Thyroid gland (tissue), 4 donors: ENCODE measurements around the gene PLIN5. TPM values are rescaled to one million over a fixed set of nuclear protein-coding genes. Genes with fewer than 3 reads are reported as not detected.

Experiments used
- DNase-seq, 2 donors: peaks; one replicate each; pipeline ENCODE4 v3.0.0-alpha.2; 2019
- H3K27ac ChIP-seq, 3 donors: fragments of 200-600 bp; sonication (generic); 1 replicate in 2 of 3; 2 replicates in 1 of 3; pipeline ENCODE4 v1.5.1; 2016 to 2019; ENCODE audit warnings: mild to moderate bottlenecking in 1 of 3, moderate library complexity in 1 of 3
- H3K27me3 ChIP-seq: fragments of 200-600 bp; sonication (generic); one replicate; pipeline ENCODE4 v1.5.1; 2019
- H3K36me3 ChIP-seq, 2 donors: fragments of 200-600 bp; sonication (generic); one replicate each; pipeline ENCODE4 v1.5.1; 2016 to 2019
- H3K4me1 ChIP-seq, 2 donors: fragments of 200-600 bp; sonication (generic); one replicate each; pipeline ENCODE4 v1.5.1; 2017 to 2019
- H3K4me3 ChIP-seq, 3 donors: fragments of 200-600 bp; sonication (generic); replicated peaks in 1 of 3; 1 replicate in 2 of 3; 2 replicates in 1 of 3; pipeline ENCODE4 v1.5.1; 2016; ENCODE audit warnings: mild to moderate bottlenecking in 1 of 3
- H3K9me3 ChIP-seq: fragments of 200-600 bp; sonication (generic); one replicate; pipeline ENCODE4 v1.5.1; 2017
- POLR2A ChIP-seq, 2 donors: fragments of 450-650 bp; IDR thresholded peaks; one replicate each; pipeline ENCODE4 v1.6.1; 2017; ENCODE audit warnings: antibody characterized with exemption in 2 of 2, mild to moderate bottlenecking in 2 of 2, moderate library complexity in 1 of 2
- whole genome bisulfite sequencing, 2 donors: methylation state at CpG; one replicate each; pipeline ENCODE4 v1.1.5; 2017; 5-methylcytosine and 5-hydroxymethylcytosine counted together
- intact Hi-C: fragments of 100-400 bp; cut with DNase I; formaldehyde crosslinking; loops from one replicate; pipeline ENCODE4 v1.15.1; 2023
- total RNA-seq, 4 donors: library from RNA; depleted of rRNA; stranded (reverse); fragments of >200 nt; gene quantifications; one replicate each; pipeline ENCODE4 v1.2.3, GENCODE V29; 2016
- TF ChIP-seq, protein P1 (sequence below), 6 experiments: fragments of 200-600 bp in 3 of 6; fragments of 450-650 bp in 3 of 6; sonication (generic) in 3 of 6; IDR thresholded peaks; one replicate each; pipeline ENCODE4 v1.5.1; 2016 to 2019; ENCODE audit warnings: antibody characterized with exemption in 6 of 6, mild to moderate bottlenecking in 2 of 6, inconsistent platforms in 1 of 6, moderate library complexity in 1 of 6

The PLIN5 gene
- total RNA-seq, 4 donors from 2014 or later, result 4.1 to 12.1 (median 7.8) TPM

DNA sequence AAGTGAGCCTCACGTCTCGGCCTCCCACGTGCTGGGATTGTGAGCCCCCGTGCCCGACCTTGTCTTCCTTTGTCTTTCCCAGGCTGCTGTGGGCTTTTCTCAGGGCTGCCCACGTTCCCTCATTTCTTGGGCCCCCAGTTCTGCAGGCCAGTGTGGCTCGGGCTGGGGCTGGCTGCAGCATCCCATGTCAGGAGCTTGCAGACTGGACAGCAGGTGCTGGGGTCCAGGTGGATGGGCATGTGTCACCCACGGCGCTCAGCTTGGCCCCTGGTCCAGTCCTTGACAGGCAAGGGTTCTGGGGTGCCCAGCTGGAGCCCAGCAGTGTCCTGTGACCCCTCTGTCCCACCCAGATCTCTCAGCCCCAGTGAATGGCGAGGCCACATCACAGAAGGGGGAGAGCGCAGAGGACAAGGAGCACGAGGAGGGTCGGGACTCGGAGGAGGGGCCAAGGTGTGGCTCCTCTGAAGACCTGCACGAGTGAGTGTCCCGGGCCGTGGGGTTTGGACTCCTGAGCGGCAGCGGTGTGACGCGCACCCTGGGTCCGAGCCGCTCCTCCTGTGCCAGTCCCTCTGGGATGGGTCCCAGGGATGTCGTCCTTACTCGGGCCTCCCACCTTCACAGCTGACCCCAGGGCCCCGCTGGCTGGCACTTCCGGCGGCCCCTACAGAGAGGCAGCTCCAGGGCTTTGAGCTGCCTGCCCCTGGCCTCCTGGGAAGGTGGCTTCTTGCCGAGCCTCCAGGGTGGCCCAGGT, 34.0 kb downstream of the PLIN5 start:
- no peaks in the 10 kb centered on the region for H3K4me1 ChIP-seq
- DNase-seq, result no peak
- H3K36me3 ChIP-seq, result peaks cover 48 to 56% of the 10 kb centered on the region in 2 donors
- intact Hi-C loops, result no loop called here
- no peak overlapping the region for H3K4me3 ChIP-seq
- TF ChIP-seq, protein P1, sequence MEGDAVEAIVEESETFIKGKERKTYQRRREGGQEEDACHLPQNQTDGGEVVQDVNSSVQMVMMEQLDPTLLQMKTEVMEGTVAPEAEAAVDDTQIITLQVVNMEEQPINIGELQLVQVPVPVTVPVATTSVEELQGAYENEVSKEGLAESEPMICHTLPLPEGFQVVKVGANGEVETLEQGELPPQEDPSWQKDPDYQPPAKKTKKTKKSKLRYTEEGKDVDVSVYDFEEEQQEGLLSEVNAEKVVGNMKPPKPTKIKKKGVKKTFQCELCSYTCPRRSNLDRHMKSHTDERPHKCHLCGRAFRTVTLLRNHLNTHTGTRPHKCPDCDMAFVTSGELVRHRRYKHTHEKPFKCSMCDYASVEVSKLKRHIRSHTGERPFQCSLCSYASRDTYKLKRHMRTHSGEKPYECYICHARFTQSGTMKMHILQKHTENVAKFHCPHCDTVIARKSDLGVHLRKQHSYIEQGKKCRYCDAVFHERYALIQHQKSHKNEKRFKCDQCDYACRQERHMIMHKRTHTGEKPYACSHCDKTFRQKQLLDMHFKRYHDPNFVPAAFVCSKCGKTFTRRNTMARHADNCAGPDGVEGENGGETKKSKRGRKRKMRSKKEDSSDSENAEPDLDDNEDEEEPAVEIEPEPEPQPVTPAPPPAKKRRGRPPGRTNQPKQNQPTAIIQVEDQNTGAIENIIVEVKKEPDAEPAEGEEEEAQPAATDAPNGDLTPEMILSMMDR (IDR thresholded peaks at IDR 0.05), result no peak
- TF ChIP-seq POLR2A (IDR thresholded peaks at IDR 0.05), result no peak
- 93 to 95% methylated on average over 15 to 17 of the region's 29 CpGs for WGBS, 2 donors
- H3K9me3 ChIP-seq, result no peaks in the 10 kb centered on the region
- H3K27me3 ChIP-seq, result no peaks in the 10 kb centered on the region
- H3K27ac ChIP-seq, result no peak overlapping the region

DNA sequence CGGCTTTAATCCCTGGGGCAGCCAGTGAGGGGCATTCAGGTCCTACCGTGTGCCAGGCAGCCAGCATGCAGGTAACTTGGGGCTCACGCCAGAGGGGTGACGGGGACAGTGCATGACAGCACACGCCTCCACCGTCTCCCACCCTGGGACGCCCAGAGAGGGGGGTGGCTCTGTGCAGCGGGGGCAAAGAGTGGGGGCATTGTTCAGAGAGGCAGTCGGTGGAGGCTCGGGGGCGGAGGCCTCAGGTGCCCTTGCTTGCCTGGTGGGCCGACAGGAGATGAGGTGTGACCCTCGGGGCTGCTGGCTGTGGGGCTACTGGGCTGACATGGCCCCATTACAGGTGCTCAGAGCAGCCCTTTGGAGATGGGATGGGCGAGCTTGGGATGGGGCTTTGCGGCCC, 35.2 kb downstream of the PLIN5 start:
- intact Hi-C loops, result no loop called here
- Histone ChIP-seq H3K27me3 (no peaks in the 10 kb centered on the region), H3K36me3 (peaks cover 48 to 61% of the 10 kb centered on the region in 2 donors), H3K4me1 (no peaks in the 10 kb centered on the region), H3K9me3 (no peaks in the 10 kb centered on the region), H3K4me3 (no peak overlapping the region), H3K27ac (no peak overlapping the region)
- TF ChIP-seq, protein P1 (IDR thresholded peaks at IDR 0.05), result no peak
- TF ChIP-seq POLR2A (IDR thresholded peaks at IDR 0.05), result no peak
- 87 to 95% methylated on average over 8 to 14 of the region's 15 CpGs for WGBS, 2 donors
- no peak for DNase-seq

DNA sequence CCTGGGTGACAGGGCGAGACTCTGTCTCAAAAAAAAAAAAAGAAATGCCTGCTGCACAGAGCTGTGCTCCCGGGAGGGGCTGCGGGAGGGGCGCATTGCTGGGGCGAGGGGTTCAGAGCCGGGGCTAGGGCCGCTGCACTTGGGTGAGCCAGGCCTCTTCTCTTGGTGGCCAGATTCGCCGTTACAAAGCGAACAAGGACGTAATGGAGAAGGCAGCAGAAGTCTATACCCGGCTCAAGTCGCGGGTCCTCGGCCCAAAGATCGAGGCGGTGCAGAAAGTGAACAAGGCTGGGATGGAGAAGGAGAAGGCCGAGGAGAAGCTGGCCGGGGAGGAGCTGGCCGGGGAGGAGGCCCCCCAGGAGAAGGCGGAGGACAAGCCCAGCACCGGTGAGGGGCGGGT, 35.7 kb downstream of the PLIN5 start:
- intact Hi-C loops, result no loop called here
- no peak overlapping the region for H3K4me3 ChIP-seq
- WGBS, 2 donors, result 95 to 96% methylated on average over 23 of the region's 23 CpGs
- no peak for DNase-seq
- H3K9me3 ChIP-seq, result no peaks in the 10 kb centered on the region
- no peaks in the 10 kb centered on the region for H3K27me3 ChIP-seq
- H3K27ac ChIP-seq, result no peak overlapping the region
- no peaks in the 10 kb centered on the region for H3K4me1 ChIP-seq
- TF ChIP-seq POLR2A (IDR thresholded peaks at IDR 0.05), result no peak
- TF ChIP-seq, protein P1 (IDR thresholded peaks at IDR 0.05), result no peak
- peaks cover 52 to 66% of the 10 kb centered on the region in 2 donors for H3K36me3 ChIP-seq

DNA sequence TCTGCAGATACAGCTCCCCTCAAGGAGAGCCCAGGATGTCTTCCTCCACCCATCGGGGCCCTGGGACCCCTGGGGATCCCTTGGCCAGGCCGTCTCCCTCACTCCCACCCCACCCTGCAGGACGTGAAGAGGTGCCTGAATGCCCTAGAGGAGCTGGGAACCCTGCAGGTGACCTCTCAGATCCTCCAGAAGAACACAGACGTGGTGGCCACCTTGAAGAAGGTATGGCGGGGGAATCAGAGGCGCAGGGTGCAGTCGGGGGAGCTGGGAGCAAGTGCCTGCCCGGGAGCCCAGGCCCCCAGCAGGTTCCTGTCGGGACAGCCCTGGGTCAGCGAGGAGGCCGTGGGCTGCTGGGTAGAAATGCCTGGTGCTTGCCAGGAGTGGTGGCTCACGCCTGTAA, 36.3 kb downstream of the PLIN5 start:
- DNase-seq, result no peak
- Histone ChIP-seq H3K27ac (no peak overlapping the region), H3K9me3 (no peaks in the 10 kb centered on the region), H3K27me3 (no peaks in the 10 kb centered on the region), H3K4me1 (no peaks in the 10 kb centered on the region), H3K4me3 (no peak overlapping the region), H3K36me3 (peaks cover 58 to 72% of the 10 kb centered on the region in 2 donors)
- intact Hi-C loops, result no loop called here
- TF ChIP-seq, protein P1 (IDR thresholded peaks at IDR 0.05), result no peak
- TF ChIP-seq POLR2A (IDR thresholded peaks at IDR 0.05), result no peak
- 99 to 100% methylated on average over 1 to 11 of the region's 12 CpGs for WGBS, 2 donors

DNA sequence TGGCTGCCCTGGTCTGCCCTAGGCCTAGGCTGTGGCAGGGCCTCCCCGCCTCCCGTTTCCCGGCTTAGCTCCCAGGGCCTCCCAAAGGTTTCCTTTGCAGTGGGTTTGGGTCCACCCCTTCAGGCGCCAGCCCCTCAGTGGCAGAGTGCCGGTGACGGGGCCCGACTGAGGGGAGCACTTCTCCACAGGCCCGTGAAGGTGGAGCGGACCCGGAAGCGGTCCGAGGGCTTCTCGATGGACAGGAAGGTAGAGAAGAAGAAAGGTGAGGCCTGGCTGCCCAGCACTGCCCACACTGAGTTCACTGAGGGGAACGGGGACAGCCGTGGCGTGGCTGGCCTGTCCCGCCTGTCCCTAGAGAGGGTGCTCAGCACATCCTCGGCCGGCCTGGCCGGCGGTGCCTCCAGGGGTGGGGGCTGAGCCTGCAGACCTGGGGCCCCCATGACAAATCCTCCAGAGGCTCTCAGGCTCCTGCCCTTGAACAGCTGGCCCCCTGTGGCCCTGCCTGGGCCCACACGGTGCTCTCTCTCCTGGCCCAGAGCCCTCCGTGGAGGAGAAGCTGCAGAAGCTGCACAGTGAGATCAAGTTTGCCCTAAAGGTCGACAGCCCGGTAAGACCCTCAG, 37.1 kb downstream of the PLIN5 start:
- DNase-seq, result no peak
- H3K4me3 ChIP-seq, result no peak overlapping the region
- intact Hi-C loops, result no loop called here
- TF ChIP-seq, protein P1 (IDR thresholded peaks at IDR 0.05), result no peak
- no peak for TF ChIP-seq POLR2A (IDR thresholded peaks at IDR 0.05)
- H3K36me3 ChIP-seq, result peaks cover 58 to 75% of the 10 kb centered on the region in 2 donors
- H3K27ac ChIP-seq, result no peak overlapping the region
- H3K27me3 ChIP-seq, result no peaks in the 10 kb centered on the region
- 93 to 94% methylated on average over 14 to 24 of the region's 25 CpGs for WGBS, 2 donors
- no peaks in the 10 kb centered on the region for H3K4me1 ChIP-seq
- H3K9me3 ChIP-seq, result no peaks in the 10 kb centered on the region
